GM23248 (cell line): ENCODE measurements around the gene ATP4A. TPM values are rescaled to one million over a fixed set of nuclear protein-coding genes. Genes with fewer than 3 reads are reported as not detected.

Experiments used
- DNase-seq: peaks from one replicate; pipeline ENCODE4 v3.0.0-alpha.2; 2015
- H2AFZ ChIP-seq: fragments of 200-600 bp; sonication (generic); 2 replicates; pipeline ENCODE4 v1.6.1; 2016; ENCODE audit warnings: antibody characterized with exemption
- H3F3A ChIP-seq: fragments of 200-600 bp; sonication (generic); 2 replicates; pipeline ENCODE4 v1.6.1; 2016; ENCODE audit warnings: mild to moderate bottlenecking, antibody characterized with exemption, mixed run types; ENCODE audit not compliant: insufficient read depth
- H3K27ac ChIP-seq: fragments of 200-600 bp; sonication (generic); 2 replicates; pipeline ENCODE4 v1.5.1; 2016; ENCODE audit warnings: mild to moderate bottlenecking
- H3K27me3 ChIP-seq: fragments of 200-600 bp; sonication (generic); replicated peaks from 2 replicates; pipeline ENCODE4 v1.6.1; 2016; ENCODE audit warnings: mild to moderate bottlenecking; ENCODE audit not compliant: insufficient read depth
- H3K36me3 ChIP-seq: fragments of 200-600 bp; sonication (generic); 2 replicates; pipeline ENCODE4 v1.6.1; 2016; ENCODE audit warnings: low read depth, mild to moderate bottlenecking
- H3K4me1 ChIP-seq: fragments of 200-600 bp; sonication (generic); 2 replicates; pipeline ENCODE4 v1.6.1; 2016; ENCODE audit warnings: mild to moderate bottlenecking; ENCODE audit not compliant: insufficient read depth
- H3K4me2 ChIP-seq: fragments of 200-600 bp; sonication (generic); one replicate; pipeline ENCODE4 v1.6.1; 2016; ENCODE audit warnings: mild to moderate bottlenecking; ENCODE audit not compliant: unreplicated experiment
- H3K4me3 ChIP-seq: fragments of 200-600 bp; sonication (generic); 2 replicates; pipeline ENCODE4 v1.5.1; 2016; ENCODE audit warnings: mild to moderate bottlenecking
- H3K79me2 ChIP-seq: fragments of 200-600 bp; sonication (generic); 2 replicates; pipeline ENCODE4 v1.6.1; 2016; ENCODE audit warnings: mild to moderate bottlenecking; ENCODE audit not compliant: insufficient read depth
- H3K9ac ChIP-seq: fragments of 200-600 bp; sonication (generic); 2 replicates; pipeline ENCODE4 v1.6.1; 2016; ENCODE audit warnings: mild to moderate bottlenecking
- H3K9me2 ChIP-seq: fragments of 200-600 bp; sonication (generic); 2 replicates; pipeline ENCODE4 v1.6.1; 2016; ENCODE audit warnings: mixed run types, mild to moderate bottlenecking, moderate library complexity; ENCODE audit not compliant: insufficient read depth
- H3K9me3 ChIP-seq: fragments of 200-600 bp; sonication (generic); one replicate; pipeline ENCODE4 v1.6.1; 2017; ENCODE audit warnings: low read depth
- H4K20me1 ChIP-seq: fragments of 200-600 bp; sonication (generic); 2 replicates; pipeline ENCODE4 v1.6.0; 2016; ENCODE audit not compliant: insufficient read depth
- EZH2 ChIP-seq: fragments of 200-600 bp; sonication (generic); IDR thresholded peaks from 2 replicates; pipeline ENCODE4 v1.6.1; 2018; ENCODE audit warnings: antibody characterized with exemption, mild to moderate bottlenecking; ENCODE audit not compliant: insufficient read depth, poor library complexity, severe bottlenecking
- EZH2phosphoT487 ChIP-seq: fragments of 200-600 bp; sonication (generic); IDR thresholded peaks from 2 replicates; pipeline ENCODE4 v1.6.1; 2018; ENCODE audit warnings: antibody characterized with exemption, moderate library complexity, mild to moderate bottlenecking, low read depth; ENCODE audit not compliant: insufficient read depth
- WGBS, 2 experiments: methylation state at CpG; one replicate each; pipeline ENCODE4 v1.1.6; 2015 to 2017; ENCODE audit warnings: low lambda C conversion rate in 2 of 2, low coverage in 1 of 2; ENCODE audit errors: missing lambda C conversion rate in 2 of 2; 5-methylcytosine and 5-hydroxymethylcytosine counted together
- in situ Hi-C: fragments of 300-500 bp; cut with MboI; formaldehyde crosslinking; loops from 2 replicates; pipeline ENCODE4 v1.15.0; 2020
- polyA plus RNA-seq: library from polyadenylated mRNA; unstranded; fragments of >200 nt; fragmentation: Nextera tagmentation; extraction: Ambion mirVana; gene quantifications from 2 replicates; pipeline ENCODE4 v1.2.1, GENCODE V29; 2016
- total RNA-seq: library from RNA; depleted of rRNA; stranded (reverse); fragments of >200 nt; shearing (Covaris generic); gene quantifications from 2 replicates; pipeline ENCODE4 v1.2.3, GENCODE V29; 2014

ATP4A gene
- total and polyA plus RNA-seq, 2 experiments from 2014 or later: not detected

DNA sequence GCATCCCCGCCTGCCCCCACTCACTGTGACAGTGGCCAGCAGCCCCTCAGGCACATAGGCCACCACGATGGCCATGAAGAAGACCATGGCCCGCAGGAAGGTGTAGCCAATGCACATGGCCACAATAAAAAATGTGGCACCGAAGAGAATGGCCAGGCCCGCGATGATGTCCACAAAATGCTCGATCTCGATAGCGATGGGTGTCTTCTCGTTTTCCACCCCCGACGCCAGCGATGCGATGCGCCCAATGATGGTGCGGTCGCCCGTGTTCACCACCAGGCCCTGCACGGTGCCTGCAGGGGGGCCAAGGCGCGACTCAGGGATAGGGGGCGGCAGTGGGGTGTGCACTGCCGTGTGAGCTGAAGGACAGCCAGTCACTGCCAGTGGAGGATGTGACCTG, 3.7 kb downstream of the ATP4A start:
- Histone ChIP-seq H4K20me1 (no peaks in the 10 kb centered on the region), H3K9ac (no peak overlapping the region), H3F3A (no peaks in the 10 kb centered on the region), H3K4me3 (no peak overlapping the region), H2AFZ (no peak overlapping the region), H3K36me3 (no peaks in the 10 kb centered on the region), H3K4me2 (no peak overlapping the region), H3K4me1 (no peaks in the 10 kb centered on the region), H3K27me3 (0 out of 2 replicates have a peak, but pooled peaks cover 14% of the 10 kb centered on the region), H3K9me2 (no peaks in the 10 kb centered on the region), H3K27ac (no peak overlapping the region), H3K79me2 (no peaks in the 10 kb centered on the region), H3K9me3 (no peaks in the 10 kb centered on the region)
- TF ChIP-seq EZH2phosphoT487: no peak
- TF ChIP-seq EZH2: no peak
- no peak for DNase-seq
- in situ Hi-C loops: no loop called here
- WGBS, 2 experiments: 84 to 85% methylated on average over 22 to 23 of the region's 23 CpGs

DNA sequence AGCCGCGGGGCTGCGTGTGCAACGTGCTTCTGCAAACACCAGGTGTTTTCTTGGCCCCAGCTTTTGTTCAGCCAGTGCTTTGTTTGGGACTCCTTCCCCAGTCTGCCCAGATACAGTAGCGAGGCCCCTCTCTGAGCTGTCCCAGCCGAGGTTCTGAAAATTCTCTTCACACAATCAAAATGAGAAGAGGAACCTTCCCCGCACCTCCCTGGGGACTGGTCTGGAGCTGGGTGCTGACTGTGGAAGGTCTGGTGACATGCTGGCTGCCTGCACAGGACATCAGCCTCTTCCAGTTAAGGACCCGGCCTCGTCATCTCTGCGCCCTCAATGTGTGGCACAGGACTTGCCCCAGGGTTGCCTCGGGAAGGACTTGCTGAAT, 4.2 kb downstream of the ATP4A start:
- H3K9me3 ChIP-seq: no peaks in the 10 kb centered on the region
- 0 out of 2 replicates have a peak, but pooled peaks cover 14% of the 10 kb centered on the region for H3K27me3 ChIP-seq
- no peak overlapping the region for H2AFZ ChIP-seq
- no peak for TF ChIP-seq EZH2phosphoT487
- TF ChIP-seq EZH2: no peak
- in situ Hi-C loops: no loop called here
- no peak overlapping the region for H3K27ac ChIP-seq
- H3F3A ChIP-seq: no peaks in the 10 kb centered on the region
- WGBS, 2 experiments: 57 to 59% methylated on average over 11 of the region's 11 CpGs
- no peak overlapping the region for H3K4me2 ChIP-seq
- no peaks in the 10 kb centered on the region for H3K79me2 ChIP-seq
- no peaks in the 10 kb centered on the region for H3K36me3 ChIP-seq
- no peaks in the 10 kb centered on the region for H4K20me1 ChIP-seq
- H3K9me2 ChIP-seq: no peaks in the 10 kb centered on the region
- no peak overlapping the region for H3K9ac ChIP-seq
- no peaks in the 10 kb centered on the region for H3K4me1 ChIP-seq
- H3K4me3 ChIP-seq: no peak overlapping the region
- no peak for DNase-seq

DNA sequence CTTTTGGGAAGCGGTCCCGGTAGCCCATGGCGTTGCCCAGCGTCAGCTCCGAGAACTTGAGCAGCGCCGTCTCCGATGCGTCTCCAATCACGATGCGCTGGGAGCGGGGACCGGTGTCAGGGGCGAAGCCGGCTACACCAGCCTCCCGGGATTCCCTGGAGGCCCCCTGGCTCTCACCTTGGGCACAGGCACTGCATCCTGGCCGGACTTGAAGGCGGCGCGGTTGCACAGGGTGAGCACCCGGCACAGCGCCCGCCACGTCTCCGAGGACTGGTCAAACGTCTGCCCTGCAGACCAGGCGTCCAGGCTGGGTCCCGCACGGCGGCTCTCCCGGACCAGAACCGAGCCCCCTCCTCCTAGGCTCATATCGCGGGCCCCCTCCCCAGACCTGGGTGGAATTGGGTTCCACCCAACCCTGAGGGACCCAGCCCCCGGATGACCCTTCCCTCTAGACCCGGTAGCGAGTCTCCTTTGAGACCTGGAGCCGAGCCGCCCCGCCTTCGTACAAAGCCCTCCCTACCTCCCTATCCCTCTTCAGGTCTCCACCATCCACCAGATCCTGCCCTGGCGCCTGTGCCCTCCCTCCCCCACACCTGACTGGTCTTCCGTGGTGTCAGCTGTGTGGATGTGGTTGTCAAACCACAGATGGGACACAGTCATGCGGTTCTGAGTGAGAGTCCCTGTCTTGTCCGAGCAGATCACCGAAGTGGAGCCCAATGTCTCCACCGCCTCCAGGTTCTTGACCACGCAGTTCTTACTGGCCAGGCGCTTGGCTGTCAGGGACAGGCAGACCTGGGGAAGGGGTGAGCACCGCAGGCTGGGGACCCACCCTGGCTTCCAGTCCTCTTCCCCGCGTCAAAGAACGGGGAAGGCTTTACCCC, 4.8 kb downstream of the ATP4A start:
- WGBS, 2 experiments: 44 to 47% methylated on average over 21 to 40 of the region's 53 CpGs
- DNase-seq: no peak
- no peaks in the 10 kb centered on the region for H3K36me3 ChIP-seq
- H3F3A ChIP-seq: no peaks in the 10 kb centered on the region
- 0 out of 2 replicates have a peak, but pooled peaks cover 14% of the 10 kb centered on the region for H3K27me3 ChIP-seq
- no peaks in the 10 kb centered on the region for H3K9me3 ChIP-seq
- no peak overlapping the region for H3K9ac ChIP-seq
- H3K79me2 ChIP-seq: no peaks in the 10 kb centered on the region
- H3K27ac ChIP-seq: no peak overlapping the region
- no peak for TF ChIP-seq EZH2phosphoT487
- no peak for TF ChIP-seq EZH2
- H2AFZ ChIP-seq: no peak overlapping the region
- no peaks in the 10 kb centered on the region for H4K20me1 ChIP-seq
- H3K4me3 ChIP-seq: peak overlapping the region; percentile 32; the same call in 1 of the 2 replicates
- no peaks in the 10 kb centered on the region for H3K4me1 ChIP-seq
- no peaks in the 10 kb centered on the region for H3K9me2 ChIP-seq
- in situ Hi-C loops: no loop called here
- peak overlapping the region; percentile 20 for H3K4me2 ChIP-seq

DNA sequence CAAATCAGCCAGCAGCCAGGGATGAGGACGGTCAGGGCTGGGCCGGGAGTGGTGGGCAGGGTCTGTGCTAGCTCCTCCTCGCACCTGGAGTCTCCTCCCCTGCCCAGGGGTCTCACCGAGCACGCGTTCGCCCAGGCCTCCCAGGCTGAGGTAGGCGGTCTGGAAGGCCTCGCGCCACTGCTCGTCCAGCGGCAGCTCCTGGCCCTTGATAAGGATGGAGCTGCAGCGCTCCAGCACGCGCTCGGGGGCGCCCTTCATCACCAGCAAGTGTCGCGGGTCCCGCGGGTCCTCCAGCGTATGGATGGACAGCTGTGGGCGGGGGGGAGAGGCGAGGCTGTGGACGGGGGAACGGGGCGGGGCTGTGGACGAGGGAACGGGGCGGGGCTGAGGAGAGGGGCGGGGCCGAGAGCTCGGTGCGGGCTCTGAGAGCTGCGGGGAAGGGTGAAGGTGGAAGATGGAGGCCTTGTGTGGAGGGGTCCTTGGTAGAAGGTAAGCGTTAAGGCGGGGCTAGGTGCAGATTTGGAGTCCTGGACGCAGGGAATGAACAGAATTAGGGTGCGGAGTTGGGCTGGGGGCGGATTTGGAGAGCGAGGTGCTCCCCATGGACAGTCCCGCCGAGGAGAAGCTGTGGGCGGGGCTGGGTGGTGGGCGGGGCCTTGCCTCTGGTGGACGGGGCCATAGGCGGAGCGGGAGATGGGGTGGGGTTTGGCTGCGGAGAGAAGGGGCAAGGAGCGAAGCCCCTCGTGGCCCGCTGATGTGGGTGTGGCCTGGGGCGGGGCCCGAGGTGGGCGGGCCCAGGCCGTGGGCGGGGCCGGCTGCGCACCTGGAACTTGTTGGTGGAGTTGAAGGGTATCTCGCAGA, 5.7 kb downstream of the ATP4A start:
- H3K4me3 ChIP-seq: peak overlapping the region; percentile 32; the same call in 1 of the 2 replicates
- TF ChIP-seq EZH2phosphoT487 (no peak), EZH2 (no peak)
- H3K4me2 ChIP-seq: peak overlapping the region; percentile 20
- no peaks in the 10 kb centered on the region for H3F3A ChIP-seq
- H4K20me1 ChIP-seq: no peaks in the 10 kb centered on the region
- H3K4me1 ChIP-seq: no peaks in the 10 kb centered on the region
- H3K9ac ChIP-seq: no peak overlapping the region
- H3K27ac ChIP-seq: no peak overlapping the region
- H3K9me3 ChIP-seq: no peaks in the 10 kb centered on the region
- no peaks in the 10 kb centered on the region for H3K36me3 ChIP-seq
- no peaks in the 10 kb centered on the region for H3K9me2 ChIP-seq
- WGBS, 2 experiments: 11 to 12% methylated on average over 29 to 57 of the region's 60 CpGs
- H2AFZ ChIP-seq: peak overlapping the region; percentile 43
- H3K79me2 ChIP-seq: no peaks in the 10 kb centered on the region
- 0 out of 2 replicates have a peak, but pooled peaks cover 14% of the 10 kb centered on the region for H3K27me3 ChIP-seq
- DNase-seq: peak; percentile 55
- in situ Hi-C loops: no loop called here
